Keratinocyte (primary cell): ENCODE results near the gene RAB4B. TPM values are rescaled to one million over a fixed set of nuclear protein-coding genes. Genes with fewer than 3 reads are reported as not detected.
A peak's percentile ranks its signal among the peaks of the same experiment; 100 is the strongest.
"Not testable (repeated sequence)": the region's sequence is repeated elsewhere in the genome, so short reads cannot be mapped to it uniquely, and the experiment has no call there.

Source experiments
- DNase-seq: peaks from one replicate; pipeline ENCODE4 v3.0.0-alpha.2; 2011; ENCODE audit warnings: low read depth, missing footprints, low spot score
- FAIRE-seq: peaks from 2 replicates; lab custom pipeline; 2011; peaks lifted over from hg19 to GRCh38; lab: Jason Lieb, UNC
- H2AFZ ChIP-seq: 2 replicates; pipeline ENCODE4 v1.6.0; 2012; ENCODE audit warnings: low read length, control low read depth, inconsistent platforms; ENCODE audit not compliant: control insufficient read depth
- H3K27ac ChIP-seq: 2 replicates; pipeline ENCODE4 v1.5.1; 2011; ENCODE audit warnings: low read length; ENCODE audit not compliant: control insufficient read depth, insufficient read depth
- H3K27me3 ChIP-seq: 3 replicates; pipeline ENCODE4 v1.6.0; 2011; ENCODE audit warnings: low read length; ENCODE audit not compliant: control insufficient read depth, insufficient read depth; ENCODE audit errors: extremely low read depth
- H3K36me3 ChIP-seq, 2 experiments: 2 replicates in 1 of 2; 3 replicates in 1 of 2; pipeline ENCODE4 v1.5.1; 2011; ENCODE audit warnings: low read length in 2 of 2, mild to moderate bottlenecking in 1 of 2; ENCODE audit not compliant: control insufficient read depth in 2 of 2, insufficient read depth in 2 of 2; ENCODE audit errors: extremely low read depth in 1 of 2
- H3K4me1 ChIP-seq: 3 replicates; pipeline ENCODE4 v1.5.1; 2011; ENCODE audit warnings: low read length; ENCODE audit not compliant: control insufficient read depth, insufficient read depth; ENCODE audit errors: extremely low read depth
- H3K4me2 ChIP-seq: 3 replicates; pipeline ENCODE4 v1.6.0; 2011; ENCODE audit warnings: low read depth, low read length; ENCODE audit not compliant: control insufficient read depth, insufficient read depth; ENCODE audit errors: extremely low read depth
- H3K4me3 ChIP-seq, 3 experiments: fragments of 200-600 bp in 1 of 3; sonication (generic) in 1 of 3; 2 replicates in 2 of 3; 3 replicates in 1 of 3; pipeline ENCODE4 v1.5.1; 2011 to 2016; ENCODE audit warnings: low read length in 3 of 3, mild to moderate bottlenecking in 3 of 3, control low read depth in 2 of 3, inconsistent platforms in 1 of 3, low read depth in 1 of 3, mixed read lengths in 1 of 3, mixed run types in 1 of 3, moderate library complexity in 1 of 3; ENCODE audit not compliant: control insufficient read depth in 2 of 3, insufficient read depth in 2 of 3; ENCODE audit errors: extremely low read depth in 1 of 3
- H3K79me2 ChIP-seq: 2 replicates; pipeline ENCODE4 v1.6.0; 2012; ENCODE audit warnings: low read length; ENCODE audit not compliant: control insufficient read depth, insufficient read depth
- H3K9ac ChIP-seq: 3 replicates; pipeline ENCODE4 v1.6.0; 2011; ENCODE audit warnings: low read length; ENCODE audit not compliant: control insufficient read depth, insufficient read depth; ENCODE audit errors: extremely low read depth
- H3K9me1 ChIP-seq: 3 replicates; pipeline ENCODE4 v1.6.0; 2011; ENCODE audit warnings: low read length; ENCODE audit not compliant: control insufficient read depth, insufficient read depth; ENCODE audit errors: extremely low read depth
- H3K9me3 ChIP-seq: 2 replicates; pipeline ENCODE4 v1.5.1; 2012; ENCODE audit warnings: low read depth, low read length; ENCODE audit not compliant: control insufficient read depth
- H4K20me1 ChIP-seq: 3 replicates; pipeline ENCODE4 v1.6.0; 2011; ENCODE audit warnings: low read length; ENCODE audit not compliant: control insufficient read depth, insufficient read depth; ENCODE audit errors: extremely low read depth
- dilution Hi-C: fragments of 300-500 bp; cut with MboI; formaldehyde crosslinking; loops from one replicate; pipeline ENCODE4 v1.7.0; 2020; ENCODE audit warnings: low sequenced_read_pairs; ENCODE audit not compliant: extremely low pct_ligation_motif_present
- polyA plus RNA-seq, 5 experiments: library from polyadenylated mRNA; depleted of rRNA in 3 of 5; stranded (reverse) in 3 of 5; stranded (forward) in 1 of 5; unstranded in 1 of 5; fragments of >200 nt; gene quantifications; 1 replicate in 1 of 5; 2 replicates in 3 of 5; 3 replicates in 1 of 5; pipeline versions ENCODE4 v1.2.1 to v1.2.3, GENCODE V29; 2011 to 2012; ENCODE audit warnings: missing spikeins in 2 of 5, low read depth in 1 of 5, low replicate concordance in 1 of 5
- TF ChIP-seq, protein P1 (sequence below), 3 experiments: IDR thresholded peaks in 1 of 3; conservative IDR thresholded peaks in 1 of 3; optimal IDR thresholded peaks in 1 of 3; 2 replicates in 2 of 3; 3 replicates in 1 of 3; pipeline versions ENCODE3 to v1.5.1; 2011; ENCODE audit warnings: low read length in 3 of 3, mild to moderate bottlenecking in 3 of 3, moderate library complexity in 2 of 3, control low read depth in 1 of 3, inconsistent platforms in 1 of 3; ENCODE audit not compliant: insufficient read depth in 2 of 3; ENCODE audit errors: extremely low read depth in 1 of 3

The RAB4B gene
- polyA plus RNA-seq, 1 donor (not counting 4 experiments of a cell fraction or from before 2014, with no cell fraction given) = 15.0 TPM

DNA sequence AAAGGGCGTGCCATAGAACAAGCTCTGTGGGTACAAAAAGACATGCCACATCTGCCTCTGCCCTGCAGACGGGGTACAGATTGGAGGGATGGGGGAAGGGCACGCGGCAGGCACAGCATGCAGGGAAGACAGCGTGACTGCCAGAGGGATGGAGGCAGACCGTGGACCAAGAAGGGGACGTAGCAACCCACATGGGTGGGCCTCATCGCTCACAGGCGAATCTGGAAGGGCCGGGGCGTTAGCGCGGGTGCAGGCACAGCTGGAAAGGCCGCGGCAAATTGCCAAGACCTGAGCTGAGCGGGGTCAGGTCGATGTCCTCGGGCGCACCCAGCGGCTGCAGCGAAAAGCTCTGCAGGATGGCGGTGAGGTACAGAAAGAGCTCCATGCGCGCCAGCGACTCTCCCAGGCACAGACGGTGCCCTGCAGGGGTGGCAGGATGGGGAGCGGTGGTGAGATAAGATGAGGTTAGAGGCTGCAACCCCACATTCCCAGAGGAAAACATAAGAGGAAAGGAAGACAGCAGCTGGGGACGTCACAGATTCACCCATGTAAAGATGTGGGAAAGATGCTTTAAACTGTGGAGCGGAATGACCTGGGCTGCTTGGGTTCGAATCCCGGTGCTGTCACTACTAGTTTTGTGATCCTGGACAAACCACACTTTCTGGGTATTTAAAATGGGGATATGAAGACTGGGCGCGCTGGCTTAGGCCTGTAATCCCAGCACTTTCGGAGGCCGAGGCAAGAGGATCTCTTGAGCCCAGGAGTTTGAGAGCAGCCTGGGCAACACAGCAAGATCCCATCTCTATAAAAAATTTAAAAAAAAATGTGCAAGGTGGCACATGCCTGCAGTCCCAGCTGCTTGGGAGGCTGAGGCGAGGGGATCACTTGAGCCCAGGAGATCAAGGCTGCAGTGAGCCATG lies 40.7 kb downstream of the RAB4B start:
- FAIRE-seq, H3K9me1 ChIP-seq, H3K4me3 ChIP-seq, H4K20me1 ChIP-seq, H3K27ac ChIP-seq, H3K9ac ChIP-seq, H3K4me1 ChIP-seq, H3K27me3 ChIP-seq, dilution Hi-C loops, DNase-seq, H3K9me3 ChIP-seq, H3K79me2 ChIP-seq, H3K36me3 ChIP-seq: not testable (repeated sequence)
- Histone ChIP-seq H2AFZ (peak overlapping the region; percentile 53), H3K4me2 (peak overlapping the region; percentile 32)
- TF ChIP-seq, protein P1, sequence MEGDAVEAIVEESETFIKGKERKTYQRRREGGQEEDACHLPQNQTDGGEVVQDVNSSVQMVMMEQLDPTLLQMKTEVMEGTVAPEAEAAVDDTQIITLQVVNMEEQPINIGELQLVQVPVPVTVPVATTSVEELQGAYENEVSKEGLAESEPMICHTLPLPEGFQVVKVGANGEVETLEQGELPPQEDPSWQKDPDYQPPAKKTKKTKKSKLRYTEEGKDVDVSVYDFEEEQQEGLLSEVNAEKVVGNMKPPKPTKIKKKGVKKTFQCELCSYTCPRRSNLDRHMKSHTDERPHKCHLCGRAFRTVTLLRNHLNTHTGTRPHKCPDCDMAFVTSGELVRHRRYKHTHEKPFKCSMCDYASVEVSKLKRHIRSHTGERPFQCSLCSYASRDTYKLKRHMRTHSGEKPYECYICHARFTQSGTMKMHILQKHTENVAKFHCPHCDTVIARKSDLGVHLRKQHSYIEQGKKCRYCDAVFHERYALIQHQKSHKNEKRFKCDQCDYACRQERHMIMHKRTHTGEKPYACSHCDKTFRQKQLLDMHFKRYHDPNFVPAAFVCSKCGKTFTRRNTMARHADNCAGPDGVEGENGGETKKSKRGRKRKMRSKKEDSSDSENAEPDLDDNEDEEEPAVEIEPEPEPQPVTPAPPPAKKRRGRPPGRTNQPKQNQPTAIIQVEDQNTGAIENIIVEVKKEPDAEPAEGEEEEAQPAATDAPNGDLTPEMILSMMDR (optimal IDR thresholded peaks at IDR 0.05 in 1 of 3, IDR thresholded peaks at IDR 0.05 in 1 of 3, conservative IDR thresholded peaks at IDR 0.05 in 1 of 3; ENCODE audit: extremely low read depth in 1 of 3, insufficient read depth in 2 of 3, low read length in 3 of 3) = peak in 1 of 3 experiments; percentile 26

DNA sequence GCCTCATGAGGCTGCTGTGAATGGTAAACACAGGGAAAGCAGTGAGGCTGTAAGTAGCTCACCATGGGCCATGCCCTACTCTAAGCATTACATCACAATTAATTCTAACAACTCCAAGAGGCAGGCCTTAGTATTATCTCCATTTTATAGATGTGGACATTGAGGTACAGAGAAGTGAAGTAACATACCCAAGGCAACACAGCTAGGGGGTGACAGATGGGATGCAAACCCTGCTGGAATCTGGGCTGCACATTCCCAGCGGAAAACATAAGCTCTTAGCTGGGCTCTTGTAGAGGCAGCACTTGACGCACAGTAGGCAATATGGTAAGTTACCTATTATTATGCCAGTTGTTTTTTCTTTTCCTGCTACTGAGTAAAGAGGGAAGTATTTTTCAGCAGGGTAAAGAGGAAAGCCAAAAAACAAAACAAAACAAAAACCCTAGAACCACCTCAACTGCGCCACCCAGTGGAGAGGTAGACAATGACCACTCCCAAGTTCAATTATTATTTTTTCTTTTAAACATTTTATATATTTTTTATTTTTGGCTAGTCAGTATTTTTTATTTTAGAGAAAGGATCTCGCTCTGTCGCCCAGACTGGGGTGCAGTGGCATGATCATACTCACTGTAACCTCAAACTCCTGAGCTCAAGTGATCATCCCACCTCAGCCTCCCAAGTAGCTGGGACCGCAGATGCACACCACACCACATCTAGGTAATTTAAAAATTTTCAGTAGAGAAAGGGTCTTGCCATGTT lies 41.6 kb downstream of the RAB4B start:
- TF ChIP-seq, protein P1 (optimal IDR thresholded peaks at IDR 0.05 in 1 of 3, IDR thresholded peaks at IDR 0.05 in 1 of 3, conservative IDR thresholded peaks at IDR 0.05 in 1 of 3; ENCODE audit: extremely low read depth in 1 of 3, insufficient read depth in 2 of 3, low read length in 3 of 3) = peak; percentile 32 to 55 (median 45)
- DNase-seq, H3K79me2 ChIP-seq, H2AFZ ChIP-seq, H3K27ac ChIP-seq, H3K27me3 ChIP-seq, H3K9ac ChIP-seq, H4K20me1 ChIP-seq, H3K4me3 ChIP-seq, H3K36me3 ChIP-seq, H3K4me2 ChIP-seq, FAIRE-seq, H3K4me1 ChIP-seq, H3K9me1 ChIP-seq, H3K9me3 ChIP-seq, dilution Hi-C loops: not testable (repeated sequence)
